ENCODE data around the gene DPY30. TPM values are rescaled to one million over a fixed set of nuclear protein-coding genes. Genes with fewer than 3 reads are reported as not detected.

Gene DPY30
- 69.8 and 81.8 TPM in 2 replicates for total RNA-seq

GRCh38 chr2:32039447-32040219 lies at the start of gene DPY30:
Gene DPY30, minus strand, starts transcription at chr2:32039805. Its CDS starts 349 bp downstream, at chr2:32039456.

GRCh38 chr2:32063310-32064020 lies 23.9 kb upstream of the DPY30 start, which contains the start of gene SPAST:
Gene SPAST, plus strand, starts transcription at chr2:32063556. Its CDS starts 276 bp downstream, at chr2:32063832.

GRCh38 chr2:32010670-32011484 lies 28.7 kb downstream of the DPY30 start, which contains the start of gene MEMO1:
Gene MEMO1, minus strand, starts transcription at chr2:32011008. Its CDS starts 761 bp downstream, at chr2:32010247.

Other genes with a start within 250 kb of the DPY30 start
- gene MEMO1, start 28.8 kb downstream of the DPY30 start, total RNA-seq = 24.4 and 43.1 TPM in 2 replicates
- 11.4 and 13.4 TPM in 2 replicates for gene SPAST, start 23.8 kb upstream of the DPY30 start, total RNA-seq
- gene SLC30A6, start 126.1 kb upstream of the DPY30 start, total RNA-seq = 18.4 and 24.0 TPM in 2 replicates
- not detected in 2 replicates for gene NLRC4, start 225.1 kb upstream of the DPY30 start, total RNA-seq
- gene YIPF4, start 238.1 kb upstream of the DPY30 start, total RNA-seq = 18.1 and 40.5 TPM in 2 replicates